SK-N-SH treated with all-trans-retinoic acid at 6 μM for 48 hours (cell line): Measurements from ENCODE around the gene CACNA1I.

Experiments
- ATAC-seq: fragments of 200-7000 bp; cut with Tn5 transposase; 3 replicates; pipeline ENCODE4 v1.9.1; 2020; ENCODE audit warnings: mild to moderate bottlenecking, moderate library complexity
- ARNTL ChIP-seq: fragments of 450-650 bp; formaldehyde crosslinking; IDR thresholded peaks from 2 replicates; pipeline ENCODE4 v1.5.0; 2020; ENCODE audit warnings: low read depth, mild to moderate bottlenecking, moderate library complexity, borderline replicate concordance
- BACH2 ChIP-seq: fragments of 250-450 bp; sonication (Bioruptor Pico); IDR thresholded peaks from 2 replicates; pipeline ENCODE4 v1.9.0; 2021; ENCODE audit warnings: mild to moderate bottlenecking, borderline replicate concordance
- ISL1 ChIP-seq: fragments of 250-450 bp; sonication (Bioruptor Pico); IDR thresholded peaks from 2 replicates; pipeline ENCODE4 v2.1.2; 2022; ENCODE audit warnings: mild to moderate bottlenecking, moderate library complexity
- OSR1 ChIP-seq: fragments of 250-450 bp; sonication (Bioruptor Pico); IDR thresholded peaks from 2 replicates; pipeline ENCODE4 v1.8.0; 2022; ENCODE audit warnings: moderate library complexity, mild to moderate bottlenecking, inconsistent platforms
- POU6F1 ChIP-seq: fragments of 250-450 bp; sonication (Bioruptor Pico); IDR thresholded peaks from 2 replicates; pipeline ENCODE4 v1.8.0; 2021; ENCODE audit warnings: low read depth, mild to moderate bottlenecking, moderate library complexity, borderline replicate concordance
- PPARA ChIP-seq: fragments of 250-450 bp; sonication (Bioruptor Pico); IDR thresholded peaks from 2 replicates; pipeline ENCODE4 v1.5.0; 2020; ENCODE audit warnings: mild to moderate bottlenecking, borderline replicate concordance
- RARB ChIP-seq: fragments of 250-450 bp; sonication (Bioruptor Pico); IDR thresholded peaks from 2 replicates; pipeline ENCODE4 v1.8.0; 2021; ENCODE audit warnings: mild to moderate bottlenecking, moderate library complexity
- TOX ChIP-seq: fragments of 250-450 bp; sonication (Bioruptor Pico); IDR thresholded peaks from 2 replicates; pipeline ENCODE4 v1.8.0; 2021; ENCODE audit warnings: mild to moderate bottlenecking, moderate library complexity, borderline replicate concordance
- TSHZ2 ChIP-seq: fragments of 250-450 bp; sonication (Bioruptor Pico); IDR thresholded peaks from 2 replicates; pipeline ENCODE4 v1.5.0; 2020; ENCODE audit warnings: mild to moderate bottlenecking, moderate library complexity
- ZFP3 ChIP-seq: fragments of 250-450 bp; sonication (Bioruptor Pico); IDR thresholded peaks from 2 replicates; pipeline ENCODE4 v1.5.0; 2020; ENCODE audit warnings: mild to moderate bottlenecking, moderate library complexity
- ZFP30 ChIP-seq: fragments of 450-650 bp; formaldehyde crosslinking; IDR thresholded peaks from 2 replicates; pipeline ENCODE4 v1.5.0; 2022; ENCODE audit warnings: mild to moderate bottlenecking, moderate library complexity
- ZNF565 ChIP-seq: fragments of 450-650 bp; formaldehyde crosslinking; conservative IDR thresholded peaks from 2 replicates; pipeline ENCODE4 v1.5.0; 2020; ENCODE audit warnings: low read depth, mild to moderate bottlenecking, moderate library complexity
- ZNF70 ChIP-seq: fragments of 450-650 bp; formaldehyde crosslinking; IDR thresholded peaks from 2 replicates; pipeline ENCODE4 v1.5.0; 2020; ENCODE audit warnings: mild to moderate bottlenecking, moderate library complexity
- TF ChIP-seq, protein P1 (sequence below): fragments of 250-450 bp; sonication (Bioruptor Pico); IDR thresholded peaks from 2 replicates; pipeline ENCODE4 v1.5.1; 2020; ENCODE audit warnings: low read depth, mild to moderate bottlenecking, moderate library complexity
- TF ChIP-seq, protein P2 (sequence below): fragments of 250-450 bp; sonication (Bioruptor Pico); IDR thresholded peaks from 2 replicates; pipeline ENCODE4 v1.8.0; 2020; ENCODE audit warnings: mild to moderate bottlenecking, moderate library complexity, borderline replicate concordance

Gene CACNA1I

GRCh38 chr22:39595622-39596172 is 25.1 kb downstream of the CACNA1I start:
- no peak for TF ChIP-seq RARB
- TF ChIP-seq, protein P1, sequence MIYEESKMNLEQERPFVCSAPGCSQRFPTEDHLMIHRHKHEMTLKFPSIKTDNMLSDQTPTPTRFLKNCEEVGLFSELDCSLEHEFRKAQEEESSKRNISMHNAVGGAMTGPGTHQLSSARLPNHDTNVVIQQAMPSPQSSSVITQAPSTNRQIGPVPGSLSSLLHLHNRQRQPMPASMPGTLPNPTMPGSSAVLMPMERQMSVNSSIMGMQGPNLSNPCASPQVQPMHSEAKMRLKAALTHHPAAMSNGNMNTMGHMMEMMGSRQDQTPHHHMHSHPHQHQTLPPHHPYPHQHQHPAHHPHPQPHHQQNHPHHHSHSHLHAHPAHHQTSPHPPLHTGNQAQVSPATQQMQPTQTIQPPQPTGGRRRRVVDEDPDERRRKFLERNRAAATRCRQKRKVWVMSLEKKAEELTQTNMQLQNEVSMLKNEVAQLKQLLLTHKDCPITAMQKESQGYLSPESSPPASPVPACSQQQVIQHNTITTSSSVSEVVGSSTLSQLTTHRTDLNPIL (CRISPR knock-in tag): no peak
- TF ChIP-seq TSHZ2 (CRISPR knock-in tag): no peak
- no peak for TF ChIP-seq ZNF565
- no peak for TF ChIP-seq PPARA (CRISPR knock-in tag)
- no peak for TF ChIP-seq ZNF70 (CRISPR knock-in tag)
- no peak for TF ChIP-seq TOX (CRISPR knock-in tag)
- TF ChIP-seq, all 23 proteins: peak for 0

GRCh38 chr22:39596601-39597000 is 26.0 kb downstream of the CACNA1I start:
- no peak for TF ChIP-seq ZNF565
- TF ChIP-seq OSR1 (CRISPR knock-in tag): no peak
- no peak for TF ChIP-seq RARB
- TF ChIP-seq, all 23 proteins: peak for 0
- no peak for ATAC-seq

More at GRCh38 chr22:39595622-39596172, 25.1 kb downstream of the CACNA1I start:
- no peak for ATAC-seq

- TF ChIP-seq ZFP3 (0 out of 2 replicates have a peak, but pooled peaks have one; percentile 23), ARNTL (CRISPR knock-in tag) (no peak)
- ATAC-seq: no peak
These were observed 26.8 kb downstream of the CACNA1I start for GRCh38 chr22:39597236-39597869.

DNA sequence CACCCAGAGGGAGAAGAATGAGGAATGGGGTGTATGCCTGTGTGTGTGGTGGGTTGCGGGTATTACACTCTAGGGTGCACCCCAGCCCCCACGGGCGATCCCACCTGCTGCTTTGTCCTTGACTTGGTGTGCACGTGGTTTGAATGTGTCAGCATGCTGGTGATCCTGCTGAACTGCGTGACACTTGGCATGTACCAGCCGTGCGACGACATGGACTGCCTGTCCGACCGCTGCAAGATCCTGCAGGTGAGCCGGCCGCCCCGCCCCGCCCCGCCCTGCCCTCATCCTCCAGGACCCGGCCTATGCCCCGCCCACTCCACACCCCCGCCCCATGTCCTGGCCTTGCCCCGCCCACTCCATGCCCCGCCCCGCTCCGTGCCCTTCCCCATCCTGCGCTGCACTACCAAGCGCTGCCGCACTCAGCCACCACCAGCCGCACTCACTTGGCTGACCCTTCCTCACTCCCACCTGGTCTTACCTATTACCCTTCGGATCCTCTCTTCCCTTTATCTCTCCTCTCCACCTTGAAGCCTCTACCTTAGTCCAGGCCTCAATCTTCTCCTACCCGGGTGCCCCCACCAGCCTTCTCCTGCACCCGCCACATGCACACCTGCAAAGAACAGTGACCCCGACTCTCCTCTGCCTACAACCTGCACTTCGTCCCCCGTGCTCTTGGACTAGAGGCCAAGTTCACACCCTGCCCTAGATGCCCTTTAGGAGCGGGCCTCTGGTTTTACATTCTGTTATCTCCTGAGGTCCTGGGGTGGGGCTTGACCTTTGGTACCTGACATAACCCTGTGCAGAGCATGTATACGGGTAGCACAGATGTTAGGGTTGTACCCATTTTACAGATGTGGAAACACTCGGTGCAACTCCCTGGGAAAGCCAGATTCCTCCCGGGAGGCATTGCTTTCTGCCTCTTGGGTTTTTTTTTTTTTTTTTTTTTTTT is 27.7 kb downstream of the CACNA1I start:
- no peak for TF ChIP-seq ZNF70 (CRISPR knock-in tag)
- TF ChIP-seq BACH2 (CRISPR knock-in tag): no peak
- TF ChIP-seq POU6F1 (CRISPR knock-in tag): no peak
- TF ChIP-seq, protein P2, sequence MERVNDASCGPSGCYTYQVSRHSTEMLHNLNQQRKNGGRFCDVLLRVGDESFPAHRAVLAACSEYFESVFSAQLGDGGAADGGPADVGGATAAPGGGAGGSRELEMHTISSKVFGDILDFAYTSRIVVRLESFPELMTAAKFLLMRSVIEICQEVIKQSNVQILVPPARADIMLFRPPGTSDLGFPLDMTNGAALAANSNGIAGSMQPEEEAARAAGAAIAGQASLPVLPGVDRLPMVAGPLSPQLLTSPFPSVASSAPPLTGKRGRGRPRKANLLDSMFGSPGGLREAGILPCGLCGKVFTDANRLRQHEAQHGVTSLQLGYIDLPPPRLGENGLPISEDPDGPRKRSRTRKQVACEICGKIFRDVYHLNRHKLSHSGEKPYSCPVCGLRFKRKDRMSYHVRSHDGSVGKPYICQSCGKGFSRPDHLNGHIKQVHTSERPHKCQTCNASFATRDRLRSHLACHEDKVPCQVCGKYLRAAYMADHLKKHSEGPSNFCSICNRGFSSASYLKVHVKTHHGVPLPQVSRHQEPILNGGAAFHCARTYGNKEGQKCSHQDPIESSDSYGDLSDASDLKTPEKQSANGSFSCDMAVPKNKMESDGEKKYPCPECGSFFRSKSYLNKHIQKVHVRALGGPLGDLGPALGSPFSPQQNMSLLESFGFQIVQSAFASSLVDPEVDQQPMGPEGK (CRISPR knock-in tag): no peak
- no peak for TF ChIP-seq PPARA (CRISPR knock-in tag)
- TF ChIP-seq, protein P1 (CRISPR knock-in tag): no peak
- no peak for TF ChIP-seq ISL1 (CRISPR knock-in tag)
- TF ChIP-seq ZFP30: no peak
- TF ChIP-seq RARB: no peak
- no peak for ATAC-seq
